Measurements from ENCODE around the gene AIRE.
"Not testable (repeated sequence)": the region's sequence is repeated elsewhere in the genome, so short reads cannot be mapped to it uniquely, and the experiment has no call there.

AIRE gene

DNA sequence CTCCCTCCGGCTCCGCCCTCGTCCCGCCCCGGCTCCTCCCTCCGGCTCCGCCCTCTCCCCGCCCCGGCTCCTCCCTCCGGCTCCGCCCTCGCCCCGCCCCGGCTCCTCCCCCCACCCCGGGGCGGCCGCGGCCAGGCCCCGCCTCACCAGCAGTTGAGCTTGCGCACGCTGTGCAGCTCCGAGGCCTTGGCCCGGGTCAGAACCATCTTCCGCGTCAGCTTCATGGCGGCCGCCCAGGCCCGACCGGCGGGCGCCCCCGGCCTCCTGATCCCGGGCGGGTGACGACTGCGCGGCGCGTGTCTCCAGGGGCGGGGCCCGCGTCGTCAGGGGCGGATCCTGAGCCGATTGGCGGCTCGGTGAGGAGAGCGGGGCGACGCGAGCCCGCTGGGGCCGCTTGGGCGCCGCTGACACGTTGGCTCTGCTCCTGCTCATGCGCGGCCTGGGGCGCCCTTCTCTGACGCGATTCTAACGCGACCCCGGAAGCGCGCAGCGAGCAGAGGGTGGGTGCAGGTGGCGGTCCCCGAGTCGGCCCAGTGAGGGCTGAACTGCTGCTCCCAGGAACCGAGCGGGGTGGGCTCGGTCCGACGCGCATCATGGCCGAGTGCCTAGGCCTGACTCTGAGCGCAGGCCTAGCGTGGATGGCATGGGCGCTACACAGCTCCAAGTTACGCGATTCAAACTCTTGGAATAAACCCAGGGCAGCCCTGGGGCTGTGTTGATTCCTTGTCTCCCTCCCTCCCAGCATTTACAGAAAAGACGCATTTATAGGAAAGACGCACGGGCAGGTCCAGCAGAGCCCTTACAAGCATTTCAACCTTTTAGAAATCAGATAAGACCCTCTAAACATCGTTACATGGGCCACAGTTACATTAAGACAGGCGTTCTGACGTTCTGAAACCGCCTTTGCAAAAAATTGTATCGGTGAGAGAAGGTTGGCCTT is 53.6 kb downstream of the AIRE start, which contains the start of gene CFAP410:
Gene CFAP410 (minus strand): TSS at position 420 of the 940 bp plus-strand sequence. CDS start 196 bp downstream, at position 224.
- DNase-seq, result peak; percentile 90

DNA sequence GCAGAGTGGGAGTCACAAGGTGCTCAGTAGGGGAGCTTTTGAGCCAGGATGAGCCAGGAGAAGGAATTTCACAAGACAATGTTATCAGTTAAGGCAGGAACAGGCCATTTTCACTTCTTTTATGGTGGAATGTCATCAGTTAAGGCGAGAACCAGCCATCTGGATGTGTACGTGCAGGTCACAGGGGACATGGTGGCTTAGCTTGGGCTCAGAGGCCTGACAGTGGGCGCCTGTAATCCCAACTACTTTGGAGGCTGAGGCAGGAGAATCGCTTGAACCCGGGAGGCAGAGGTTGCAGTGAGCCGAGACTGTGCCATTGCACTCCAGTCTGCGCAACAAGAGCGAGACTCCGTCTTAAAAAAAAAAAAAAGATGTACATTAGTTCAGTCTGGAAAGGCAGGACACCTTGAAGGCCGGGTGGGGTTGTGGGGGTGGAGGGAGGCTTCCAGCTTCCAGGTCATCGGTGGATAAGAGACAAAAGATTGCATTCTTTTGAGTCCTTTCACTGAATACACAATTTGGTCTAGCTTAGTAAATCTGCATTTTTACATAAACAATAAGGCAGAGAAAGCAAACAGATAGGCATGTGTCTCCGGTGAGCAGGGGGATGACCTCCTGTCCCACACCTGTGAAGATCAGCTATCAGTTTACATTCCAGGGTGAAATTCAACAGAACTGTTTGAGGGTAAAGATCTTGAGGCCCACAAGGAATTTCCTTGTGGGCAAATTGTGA is 56.2 kb downstream of the AIRE start:
- DNase-seq, result not testable (repeated sequence)

DNA sequence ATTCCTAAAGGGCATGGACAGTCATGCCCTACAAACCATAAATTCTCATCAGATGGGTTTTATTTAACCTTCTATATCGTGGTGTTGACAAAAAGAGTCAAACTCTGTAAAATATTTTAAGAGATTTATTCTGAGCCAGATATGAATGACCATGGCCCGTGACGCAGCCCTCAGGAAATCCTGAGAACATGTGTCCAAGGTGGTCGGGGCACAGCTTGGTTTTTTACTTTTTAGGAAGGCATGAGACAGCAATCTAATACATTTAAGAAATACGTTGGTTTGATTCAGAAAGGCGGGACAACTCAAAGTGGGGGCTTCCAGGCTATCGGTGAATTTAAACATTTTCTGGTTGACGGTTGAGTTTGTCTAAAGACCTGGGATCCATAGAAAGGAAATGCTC is 57.3 kb downstream of the AIRE start:
- not testable (repeated sequence) for DNase-seq

DNA sequence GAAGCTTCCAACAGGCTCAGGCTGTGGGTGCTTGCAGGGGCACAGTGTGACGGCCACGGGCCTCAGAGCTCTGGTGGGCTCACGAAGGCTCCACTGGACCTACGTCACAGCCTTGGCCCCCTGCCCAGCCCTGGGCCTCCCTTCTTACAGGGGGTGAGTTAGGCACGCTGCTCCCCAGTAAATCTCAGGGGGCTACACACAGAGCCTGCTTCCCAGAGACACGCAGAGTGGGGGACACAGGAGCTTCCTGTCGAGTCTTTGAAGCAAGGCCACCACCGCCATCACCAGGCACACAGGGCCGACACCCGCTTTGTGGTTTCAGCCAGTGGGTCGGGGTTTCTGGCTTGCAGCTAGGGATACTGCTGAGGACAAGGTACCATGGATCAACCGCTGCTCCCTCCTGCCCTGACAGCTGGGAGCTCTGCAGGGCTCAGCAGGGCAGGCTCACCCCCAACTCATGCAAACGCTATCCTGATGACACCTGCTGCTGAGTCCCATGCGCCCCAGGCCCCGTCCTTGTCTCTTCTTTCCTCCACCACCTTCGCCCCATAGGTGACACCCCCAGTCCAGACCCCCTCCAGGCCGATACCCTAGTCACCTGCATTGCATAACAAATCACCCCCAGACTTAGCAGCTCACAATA is 59.0 kb downstream of the AIRE start:
- no peak for DNase-seq

DNA sequence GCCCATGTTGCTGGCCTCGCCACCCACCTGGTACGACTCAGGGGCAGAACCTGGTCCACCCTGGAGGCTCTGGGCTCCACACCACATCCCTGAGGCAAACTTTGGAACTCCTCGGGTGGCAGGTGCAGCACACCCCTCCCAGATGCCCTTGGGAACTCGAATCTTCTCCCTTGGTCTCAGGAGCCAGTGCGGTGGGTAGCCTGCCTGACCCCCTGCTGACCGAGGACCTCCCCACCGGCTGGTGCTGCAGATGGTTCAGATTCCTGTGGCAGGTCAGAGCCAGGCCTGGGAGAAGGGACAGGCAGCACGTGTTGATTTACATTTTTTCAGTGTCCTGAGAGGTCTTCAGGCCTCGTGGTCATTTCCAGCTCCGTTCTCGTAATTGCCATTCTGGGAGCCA is 59.8 kb downstream of the AIRE start:
- DNase-seq, result no peak

DNA sequence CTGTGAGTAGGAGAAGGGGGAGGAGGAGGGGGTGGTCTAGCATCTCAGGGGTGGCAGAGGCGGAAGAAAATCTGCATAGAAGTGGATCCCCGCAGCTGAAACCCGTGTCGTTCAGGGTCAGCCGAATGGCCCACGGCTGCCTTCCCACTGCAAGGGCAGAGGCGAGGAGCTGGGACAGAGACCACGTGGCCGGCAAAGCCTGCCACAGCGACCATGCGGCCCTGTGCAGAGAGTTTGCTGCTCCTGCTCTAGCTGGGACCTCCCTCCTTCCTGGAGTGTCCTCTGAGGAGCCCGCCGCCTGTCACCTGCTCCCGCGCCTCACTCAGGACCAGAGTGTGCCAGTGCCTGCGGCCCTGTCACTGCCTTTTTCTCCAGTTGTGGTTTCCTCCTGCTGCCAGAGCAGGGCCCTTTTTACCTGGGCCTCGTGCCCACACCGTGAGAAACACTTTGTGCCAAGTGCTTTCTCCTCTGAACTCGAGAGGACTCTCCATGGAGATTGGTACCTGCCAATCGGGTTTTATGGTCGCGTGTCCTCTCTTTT is 62.3 kb downstream of the AIRE start:
- no peak for DNase-seq
